Stromal cell of bone marrow (primary cell): ENCODE measurements around the gene NUP93.
"Not testable (repeated sequence)": the region's sequence is repeated elsewhere in the genome, so short reads cannot be mapped to it uniquely, and the experiment has no call there.

Experiments used
- DNase-seq: peaks from one replicate; pipeline ENCODE4 v3.0.0-alpha.2; 2012; ENCODE audit warnings: low read depth

Gene NUP93

GRCh38 chr16:56709443-56710040, 20.4 kb upstream of the NUP93 start:
- DNase-seq = no peak

- no peak for DNase-seq
These were observed 19.7 kb upstream of the NUP93 start for GRCh38 chr16:56710181-56710737.

- DNase-seq = no peak
These were observed 18.1 kb upstream of the NUP93 start for GRCh38 chr16:56711862-56712261.

- DNase-seq = no peak
These were observed 16.1 kb upstream of the NUP93 start for GRCh38 chr16:56713794-56714193.

GRCh38 chr16:56715126-56715525, 14.8 kb upstream of the NUP93 start:
- DNase-seq = no peak

- no peak for DNase-seq
These were observed 13.2 kb upstream of the NUP93 start for GRCh38 chr16:56716761-56717160.

- DNase-seq = not testable (repeated sequence)
These were observed 12.4 kb upstream of the NUP93 start for GRCh38 chr16:56717532-56717931.

- no peak for DNase-seq
These were observed 7.6 kb upstream of the NUP93 start for GRCh38 chr16:56722200-56722842.

GRCh38 chr16:56724191-56724590, 5.7 kb upstream of the NUP93 start:
- no peak for DNase-seq

- no peak for DNase-seq
These were observed 3.6 kb upstream of the NUP93 start for GRCh38 chr16:56726283-56726682.

- DNase-seq = no peak
These were observed 3.0 kb upstream of the NUP93 start for GRCh38 chr16:56726926-56727325.

- no peak for DNase-seq
These were observed 1.9 kb upstream of the NUP93 start for GRCh38 chr16:56728027-56728426.

- DNase-seq = no peak
These were observed 772 bp upstream of the NUP93 start for GRCh38 chr16:56728980-56729734.

- DNase-seq = no peak
These were observed 2.4 kb downstream of the NUP93 start for GRCh38 chr16:56732366-56732765.

- no peak for DNase-seq
These were observed 2.9 kb downstream of the NUP93 start for GRCh38 chr16:56732832-56733231.

- no peak for DNase-seq
These were observed 4.5 kb downstream of the NUP93 start for GRCh38 chr16:56734429-56734828.

- no peak for DNase-seq
These were observed 6.5 kb downstream of the NUP93 start for GRCh38 chr16:56736476-56736875.

- no peak for DNase-seq
These were observed 7.6 kb downstream of the NUP93 start for GRCh38 chr16:56737539-56737938.

GRCh38 chr16:56738221-56738620, 8.3 kb downstream of the NUP93 start:
- DNase-seq = no peak

- not testable (repeated sequence) for DNase-seq
These were observed 9.4 kb downstream of the NUP93 start for GRCh38 chr16:56739378-56739777.

GRCh38 chr16:56741399-56741798, 11.5 kb downstream of the NUP93 start:
- no peak for DNase-seq

GRCh38 chr16:56742030-56742984, 12.4 kb downstream of the NUP93 start:
- DNase-seq = peak; percentile 84
